BLaER1 treated with 17β-estradiol and CSF1 and Interleukin-3, amounts not matched to agents 10 nM and 100 nM (cell line): ENCODE measurements around the gene FRAS1.

Experiments
- H3K27ac ChIP-seq, 11 experiments: shearing (Covaris generic); formaldehyde crosslinking; 2 replicates each; pipeline ENCODE4 v1.8.1; 2022
- H3K27me3 ChIP-seq, 11 experiments: shearing (Covaris generic); formaldehyde crosslinking; 2 replicates each; pipeline ENCODE4 v1.8.1; 2022
- H3K36me3 ChIP-seq, 11 experiments: shearing (Covaris generic); formaldehyde crosslinking; 2 replicates each; pipeline ENCODE4 v1.8.1; 2022
- H3K4me1 ChIP-seq, 10 experiments: shearing (Covaris generic); formaldehyde crosslinking; 2 replicates each; pipeline ENCODE4 v1.8.1; 2022
- H3K4me2 ChIP-seq, 11 experiments: shearing (Covaris generic); formaldehyde crosslinking; 2 replicates each; pipeline ENCODE4 v1.8.1; 2022
- H3K4me3 ChIP-seq, 10 experiments: shearing (Covaris generic); formaldehyde crosslinking; 2 replicates each; pipeline ENCODE4 v1.8.1; 2022
- H3K9ac ChIP-seq, 11 experiments: shearing (Covaris generic); formaldehyde crosslinking; 2 replicates each; pipeline ENCODE4 v1.8.1; 2022
- H3K9me3 ChIP-seq, 11 experiments: shearing (Covaris generic); formaldehyde crosslinking; replicated peaks in 1 of 11; 2 replicates each; pipeline ENCODE4 v1.8.1; 2022
- H4K20me1 ChIP-seq, 11 experiments: shearing (Covaris generic); formaldehyde crosslinking; 2 replicates each; pipeline ENCODE4 v1.8.1; 2022
- Cebpa-rat ChIP-seq, 11 experiments: shearing (Covaris generic); IDR thresholded peaks; 2 replicates each; pipeline ENCODE4 v1.8.1; 2022

The FRAS1 gene

GRCh38 chr4:78566834-78567499 lies 509.8 kb downstream of the FRAS1 start:
- H3K9me3 ChIP-seq, result no peaks in the 10 kb centered on the region
- no peaks in the 10 kb centered on the region for H3K36me3 ChIP-seq
- H3K9ac ChIP-seq, result no peak overlapping the region
- H3K27me3 ChIP-seq, result no peaks in the 10 kb centered on the region
- peaks cover 0 to 52% (median 35%) of the 10 kb centered on the region in 10 experiments; a peak in 13 of 20 replicates for H3K4me1 ChIP-seq
- no peak overlapping the region for H3K4me3 ChIP-seq
- no peak overlapping the region for H3K27ac ChIP-seq
- no peak for TF ChIP-seq Cebpa-rat (IDR thresholded peaks at IDR 0.05)
- H3K4me2 ChIP-seq, result no peak overlapping the region
- H4K20me1 ChIP-seq, result no peaks in the 10 kb centered on the region

GRCh38 chr4:78567500-78568060 lies 510.5 kb downstream of the FRAS1 start:
- no peak overlapping the region for H3K4me2 ChIP-seq
- no peaks in the 10 kb centered on the region for H3K36me3 ChIP-seq
- no peak overlapping the region for H3K9ac ChIP-seq
- H3K9me3 ChIP-seq, result peaks cover 0 to 4% (median 3%) of the 10 kb centered on the region in 11 experiments; a peak in 8 of 22 replicates
- peaks cover 0 to 58% (median 41%) of the 10 kb centered on the region in 10 experiments; a peak in 13 of 20 replicates for H3K4me1 ChIP-seq
- no peak overlapping the region for H3K4me3 ChIP-seq
- no peak for TF ChIP-seq Cebpa-rat (IDR thresholded peaks at IDR 0.05)
- no peaks in the 10 kb centered on the region for H4K20me1 ChIP-seq
- H3K27me3 ChIP-seq, result no peaks in the 10 kb centered on the region
- no peak overlapping the region for H3K27ac ChIP-seq

- no peak for TF ChIP-seq Cebpa-rat (IDR thresholded peaks at IDR 0.05)
- Histone ChIP-seq H4K20me1 (no peaks in the 10 kb centered on the region), H3K27me3 (no peaks in the 10 kb centered on the region), H3K36me3 (no peaks in the 10 kb centered on the region), H3K4me3 (no peak overlapping the region), H3K4me1 (peaks cover 0 to 66% (median 41%) of the 10 kb centered on the region in 10 experiments; a peak in 13 of 20 replicates), H3K4me2 (peak overlapping the region in 2 of 11 experiments; percentile 45 to 46; a peak in 1 of 22 replicates), H3K9ac (no peak overlapping the region), H3K27ac (no peak overlapping the region), H3K9me3 (peaks cover 0 to 15% (median 8%) of the 10 kb centered on the region in 11 experiments; a peak in 12 of 22 replicates)
Observed at GRCh38 chr4:78568640-78569305, 511.6 kb downstream of the FRAS1 start.

- H3K4me1 ChIP-seq, result peaks cover 0 to 60% (median 35%) of the 10 kb centered on the region in 10 experiments; a peak in 13 of 20 replicates
- H3K4me2 ChIP-seq, result peak overlapping the region in 6 of 11 experiments; percentile 18 to 64 (median 45); a peak in 8 of 22 replicates
- H3K36me3 ChIP-seq, result no peaks in the 10 kb centered on the region
- H3K4me3 ChIP-seq, result no peak overlapping the region
- no peak overlapping the region for H3K27ac ChIP-seq
- H3K9ac ChIP-seq, result no peak overlapping the region
- no peaks in the 10 kb centered on the region for H4K20me1 ChIP-seq
- H3K9me3 ChIP-seq, result peaks cover 5 to 21% (median 14%) of the 10 kb centered on the region in 11 experiments; a peak in 14 of 22 replicates
- no peaks in the 10 kb centered on the region for H3K27me3 ChIP-seq
- TF ChIP-seq Cebpa-rat (IDR thresholded peaks at IDR 0.05), result no peak
Observed at GRCh38 chr4:78569306-78569821, 512.2 kb downstream of the FRAS1 start.

GRCh38 chr4:78570117-78570516 lies 513.0 kb downstream of the FRAS1 start:
- Histone ChIP-seq H3K4me3 (no peak overlapping the region), H3K27ac (no peak overlapping the region), H3K9ac (no peak overlapping the region), H3K9me3 (peaks cover 7 to 26% (median 17%) of the 10 kb centered on the region in 11 experiments; a peak in 16 of 22 replicates), H3K36me3 (no peaks in the 10 kb centered on the region), H4K20me1 (no peaks in the 10 kb centered on the region), H3K4me1 (peaks cover 0 to 52% (median 29%) of the 10 kb centered on the region in 10 experiments; a peak in 13 of 20 replicates), H3K27me3 (no peaks in the 10 kb centered on the region), H3K4me2 (peak overlapping the region in 5 of 11 experiments; percentile 18 to 64 (median 45); a peak in 9 of 22 replicates)
- TF ChIP-seq Cebpa-rat (IDR thresholded peaks at IDR 0.05), result no peak

GRCh38 chr4:78571804-78572203 lies 514.7 kb downstream of the FRAS1 start:
- H3K4me2 ChIP-seq, result peak overlapping the region in 6 of 11 experiments; percentile 4 to 64 (median 46); a peak in 12 of 22 replicates
- no peak for TF ChIP-seq Cebpa-rat (IDR thresholded peaks at IDR 0.05)
- no peak overlapping the region; a peak in 1 of 20 replicates for H3K4me3 ChIP-seq

GRCh38 chr4:78578674-78579425 lies 521.7 kb downstream of the FRAS1 start:
- Histone ChIP-seq H3K36me3 (no peaks in the 10 kb centered on the region), H3K4me2 (no peak overlapping the region), H3K27ac (no peak overlapping the region), H4K20me1 (no peaks in the 10 kb centered on the region), H3K4me3 (no peak overlapping the region), H3K4me1 (peaks cover 0 to 15% (median 0%) of the 10 kb centered on the region in 10 experiments; a peak in 2 of 20 replicates), H3K9ac (no peak overlapping the region), H3K27me3 (no peaks in the 10 kb centered on the region), H3K9me3 (peaks cover 6 to 16% (median 12%) of the 10 kb centered on the region in 11 experiments; a peak in 15 of 22 replicates)
- TF ChIP-seq Cebpa-rat (IDR thresholded peaks at IDR 0.05), result no peak

More at GRCh38 chr4:78571804-78572203, 514.7 kb downstream of the FRAS1 start:
- Histone ChIP-seq H4K20me1 (no peaks in the 10 kb centered on the region), H3K4me1 (peaks cover 0 to 48% (median 27%) of the 10 kb centered on the region in 10 experiments; a peak in 12 of 20 replicates), H3K27me3 (no peaks in the 10 kb centered on the region), H3K9me3 (peaks cover 11 to 30% (median 22%) of the 10 kb centered on the region in 11 experiments; a peak in 17 of 22 replicates), H3K36me3 (no peaks in the 10 kb centered on the region), H3K9ac (no peak overlapping the region), H3K27ac (no peak overlapping the region)

GRCh38 chr4:78581618-78582017 lies 524.5 kb downstream of the FRAS1 start:
- H3K9ac ChIP-seq, result no peak overlapping the region
- H3K4me1 ChIP-seq, result peaks cover 0 to 15% (median 0%) of the 10 kb centered on the region in 10 experiments; a peak in 2 of 20 replicates
- H3K27me3 ChIP-seq, result no peaks in the 10 kb centered on the region
- no peak overlapping the region for H3K27ac ChIP-seq
- no peaks in the 10 kb centered on the region for H3K36me3 ChIP-seq
- no peaks in the 10 kb centered on the region for H4K20me1 ChIP-seq
- H3K4me3 ChIP-seq, result no peak overlapping the region
- no peak for TF ChIP-seq Cebpa-rat (IDR thresholded peaks at IDR 0.05)
- no peak overlapping the region for H3K4me2 ChIP-seq
- H3K9me3 ChIP-seq, result 0 out of 22 replicates have a peak, but pooled peaks cover 0 to 7% (median 0%) of the 10 kb centered on the region in 11 experiments
